SW480 (cell line): Measurements from ENCODE around the gene DVL1.
"Not testable (repeated sequence)": the region's sequence is repeated elsewhere in the genome, so short reads cannot be mapped to it uniquely, and the experiment has no call there.

Experiments used
- DNase-seq: peaks from one replicate; pipeline ENCODE4 v3.0.0-alpha.2; 2016; ENCODE audit warnings: low spot score

Gene DVL1

GRCh38 chr1:1373051-1373814, 24.0 kb upstream of the DVL1 start:
- DNase-seq: no peak

- peak; percentile 57 for DNase-seq
These were observed 22.8 kb upstream of the DVL1 start for GRCh38 chr1:1371746-1372711.

DNA sequence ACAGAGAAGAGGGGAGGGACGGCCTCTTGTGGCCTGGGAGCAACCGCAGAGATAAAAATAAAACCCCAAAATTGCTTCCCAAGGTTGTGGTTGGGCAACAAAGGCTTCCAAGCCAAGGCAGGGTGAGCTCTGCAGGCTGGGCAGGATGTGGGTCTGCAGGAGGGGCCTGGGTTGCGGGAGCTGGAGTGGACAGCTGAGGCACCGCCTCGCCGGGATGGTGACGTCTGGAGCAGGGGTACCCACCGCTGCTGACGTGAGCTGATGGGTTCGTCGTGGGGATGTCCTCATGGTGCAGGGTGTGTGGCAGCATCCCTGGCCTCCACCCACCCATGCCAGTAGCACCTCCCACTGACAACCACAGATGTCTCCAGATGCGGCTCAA, 22.1 kb upstream of the DVL1 start:
- no peak for DNase-seq

DNA sequence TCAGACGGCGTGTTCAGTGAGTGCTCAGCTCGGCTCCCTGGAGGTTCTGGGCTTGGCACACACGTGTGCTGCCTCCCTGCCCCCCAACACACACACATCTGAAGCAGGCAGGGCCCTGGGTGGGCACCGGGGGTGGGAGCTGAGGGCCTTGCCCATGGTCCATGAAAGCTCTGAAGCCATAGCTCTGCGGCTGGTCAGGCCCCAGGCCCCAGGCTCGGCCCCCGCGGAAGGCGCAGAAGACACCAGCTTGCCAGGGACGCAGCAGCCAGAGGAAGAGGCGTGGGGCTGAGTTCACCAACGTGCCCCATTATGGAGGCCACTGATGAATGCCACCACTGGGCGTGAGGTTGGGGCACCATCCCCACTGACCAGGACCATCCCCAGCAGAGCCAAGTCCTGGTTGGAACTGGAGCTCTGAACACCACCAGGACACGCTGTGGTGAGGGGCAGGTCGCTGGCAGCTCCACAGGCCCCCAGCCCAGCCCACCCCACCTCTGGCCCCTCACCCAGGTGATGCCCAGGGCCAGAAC, 21.6 kb upstream of the DVL1 start:
- DNase-seq: no peak

DNA sequence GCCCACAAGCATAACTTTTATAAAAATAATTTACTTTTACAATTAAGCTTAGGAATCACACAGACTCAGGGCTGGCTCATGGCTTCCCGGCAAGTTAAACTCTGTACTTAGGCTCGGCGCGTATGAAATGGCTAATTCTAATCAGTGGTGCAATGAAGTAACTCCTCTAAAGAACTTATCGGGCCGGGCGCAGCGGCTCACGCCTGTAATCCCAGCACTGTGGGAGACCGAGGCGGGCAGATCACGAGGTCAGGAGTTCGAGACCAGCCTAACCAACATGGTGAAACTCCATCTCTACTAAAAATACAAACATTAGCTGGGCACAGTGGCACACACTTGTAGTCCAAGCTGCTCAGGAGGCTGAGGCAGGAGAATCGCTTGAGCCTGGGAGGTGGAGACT, 20.9 kb upstream of the DVL1 start:
- DNase-seq: not testable (repeated sequence)

GRCh38 chr1:1367315-1367714, 18.1 kb upstream of the DVL1 start:
- DNase-seq: no peak

DNA sequence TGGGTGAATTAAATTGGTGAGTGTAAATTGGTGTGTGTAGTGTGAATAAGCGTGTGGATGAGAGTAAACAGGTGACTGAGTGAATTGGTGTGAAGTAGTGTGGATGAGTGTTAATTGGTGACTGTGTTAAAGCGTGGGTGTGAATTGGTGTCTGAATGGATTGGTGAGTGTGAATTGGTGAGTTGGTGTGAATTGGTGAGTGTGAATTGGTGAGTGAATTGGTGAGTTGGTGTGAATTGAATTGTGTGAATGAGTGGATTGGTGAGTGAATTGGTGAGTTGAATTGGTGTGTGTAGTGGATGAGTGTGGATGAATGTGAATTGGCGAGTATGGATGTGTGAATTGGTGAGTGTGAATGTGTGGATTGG, 17.5 kb upstream of the DVL1 start:
- DNase-seq: no peak

DNA sequence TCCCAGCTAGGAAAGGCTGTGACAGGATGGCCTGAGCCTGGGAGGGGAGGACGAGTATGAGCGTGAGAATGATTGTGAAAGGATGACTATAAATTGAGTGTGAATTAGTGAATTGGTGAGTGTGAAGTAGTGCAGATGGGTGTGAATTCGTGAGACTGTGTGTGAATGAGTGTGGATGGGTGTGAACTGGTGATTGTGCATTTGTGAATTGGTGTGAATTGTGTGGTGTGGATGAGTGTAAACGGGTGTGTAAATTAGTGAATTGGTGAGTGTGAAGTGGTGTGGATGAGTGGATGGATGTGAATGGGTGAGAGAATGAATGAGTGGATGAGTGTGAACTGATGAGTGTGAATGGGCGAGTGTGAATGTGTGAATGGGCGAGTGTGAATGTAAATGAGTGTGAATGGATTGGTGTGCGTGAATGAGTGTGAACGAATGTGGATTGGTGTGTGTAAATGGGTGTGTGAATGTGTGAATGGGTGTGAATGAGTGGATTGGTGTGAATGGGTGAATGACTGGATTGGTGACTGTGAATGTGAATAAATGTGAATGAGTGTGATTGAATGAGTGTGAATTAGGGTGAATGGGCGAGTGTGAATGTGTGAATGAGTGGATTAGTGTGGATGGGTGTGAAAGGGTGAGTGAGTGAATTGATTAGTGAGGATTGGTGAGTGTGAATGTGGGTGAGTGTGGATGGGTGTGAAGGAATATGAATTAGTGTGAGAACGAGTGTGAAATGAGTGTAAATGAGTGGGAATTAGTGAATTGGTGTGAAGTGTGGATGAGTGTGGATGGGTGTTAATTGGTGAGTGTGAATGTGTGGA, 16.9 kb upstream of the DVL1 start:
- no peak for DNase-seq

DNA sequence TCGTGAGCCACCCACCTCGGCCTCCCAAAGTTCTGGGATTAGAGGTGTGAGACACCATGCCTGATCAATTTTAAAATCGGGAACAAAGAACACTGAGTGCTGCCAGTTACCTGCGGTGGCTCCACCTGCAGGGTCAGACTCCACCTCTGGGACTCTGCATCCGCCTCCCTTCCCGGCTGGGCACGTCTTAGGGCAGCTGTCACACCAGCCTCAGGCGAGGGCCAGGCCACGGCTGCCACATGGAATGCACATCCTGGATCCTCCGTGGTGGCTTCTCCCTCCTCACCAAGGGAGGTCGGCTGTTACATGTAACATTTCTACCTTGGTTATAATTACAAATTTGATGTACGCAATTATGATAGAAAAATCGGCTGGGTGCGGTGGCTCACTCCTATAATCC, 15.0 kb upstream of the DVL1 start:
- DNase-seq: no peak

DNA sequence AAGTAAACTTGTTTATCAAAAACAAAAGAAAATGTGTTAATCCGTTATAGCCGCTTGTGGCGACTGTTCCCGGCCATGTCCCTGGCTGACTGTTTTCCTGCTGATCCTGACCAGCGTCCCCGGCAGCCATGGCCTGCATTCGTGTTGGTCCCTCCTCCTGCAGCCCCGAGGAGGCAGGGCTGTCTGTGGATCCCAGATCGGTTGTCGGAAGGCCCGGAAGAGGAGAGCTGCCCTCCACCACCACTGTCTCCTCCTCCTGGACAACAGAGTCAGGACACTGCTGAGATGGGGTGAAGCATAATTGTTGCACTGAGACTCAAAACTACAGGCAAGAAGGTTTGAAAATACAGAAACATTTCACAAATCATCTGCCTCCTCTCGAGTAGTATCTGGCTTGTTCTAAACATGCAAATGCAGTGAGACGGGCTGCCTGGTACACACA, 12.8 kb upstream of the DVL1 start:
- no peak for DNase-seq

DNA sequence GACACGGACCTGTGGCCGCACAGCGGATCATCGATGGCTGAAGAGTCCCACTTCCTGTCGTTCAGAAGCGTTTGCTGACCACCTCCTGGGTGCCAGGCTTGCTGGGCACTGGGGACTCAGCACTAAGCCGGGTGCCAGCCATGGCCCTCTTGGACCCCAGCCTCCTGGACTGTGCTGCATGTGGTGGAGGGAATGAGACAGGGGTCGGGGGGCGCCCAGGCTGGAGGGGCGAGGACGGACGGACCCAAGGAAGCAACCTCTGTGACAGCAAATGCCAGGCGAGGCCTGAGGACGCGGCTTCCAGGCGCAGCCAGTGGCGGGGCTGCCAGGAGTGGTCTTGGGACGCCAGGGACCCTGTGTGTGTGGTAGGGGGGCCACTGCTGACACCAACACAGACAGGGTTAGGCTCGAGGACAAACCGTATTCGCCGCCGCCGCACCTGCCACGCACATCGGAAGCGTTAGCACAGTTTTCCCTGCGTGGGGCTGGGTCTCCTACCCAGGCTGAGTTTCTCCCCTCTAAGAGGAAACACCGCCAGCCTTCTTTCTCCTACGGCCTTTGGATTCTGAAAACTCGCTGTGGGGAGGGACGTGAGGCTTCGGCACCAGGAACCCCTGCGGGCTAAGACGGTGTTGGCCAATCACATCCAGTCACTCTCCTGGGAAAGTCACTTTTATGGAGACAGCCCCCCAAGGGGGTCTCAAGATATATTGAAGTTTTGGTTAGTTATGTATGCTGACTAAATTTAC, 12.2 kb upstream of the DVL1 start:
- DNase-seq: no peak

GRCh38 chr1:1360506-1361169, 11.4 kb upstream of the DVL1 start:
- peak; percentile 85 for DNase-seq

DNA sequence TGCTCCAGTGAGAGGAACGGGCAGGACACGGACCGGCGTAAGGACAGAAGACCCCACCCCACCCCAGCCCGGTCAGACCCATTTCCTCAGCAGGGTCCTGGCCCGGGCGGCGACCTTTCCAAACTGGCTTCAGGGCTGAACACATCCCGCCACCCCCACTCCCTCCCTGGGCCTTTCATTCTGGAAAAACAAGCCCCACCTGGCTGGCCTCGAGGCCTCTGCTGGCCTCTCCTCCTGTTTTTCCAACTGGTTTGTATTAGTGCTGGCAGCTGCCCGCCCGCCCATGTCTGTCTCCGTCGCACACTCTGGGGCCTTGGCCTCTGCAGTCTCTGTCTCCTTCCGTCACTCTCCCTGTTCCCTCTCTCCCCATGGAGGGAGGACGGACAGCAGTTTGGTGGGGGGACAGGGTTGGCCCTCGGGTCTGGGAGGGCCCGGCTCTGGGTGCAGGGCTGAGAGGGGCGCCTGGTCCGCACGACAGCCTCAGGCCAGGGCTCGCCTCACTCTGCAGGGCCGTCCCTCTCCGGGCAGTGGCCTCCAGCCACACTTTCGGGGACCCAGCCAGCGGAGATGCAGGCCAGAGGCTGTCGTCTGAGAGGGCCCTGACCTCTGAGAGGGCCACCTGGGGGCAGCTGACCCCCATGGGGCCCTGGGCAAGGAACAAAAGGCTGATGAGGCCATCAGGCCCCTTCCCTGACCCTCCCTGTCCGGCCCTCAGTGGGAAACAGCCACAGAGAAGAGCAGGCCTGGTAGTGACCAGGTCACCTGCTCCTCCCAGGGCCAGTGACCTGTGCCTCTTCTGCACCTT, 10.6 kb upstream of the DVL1 start:
- DNase-seq: no peak

DNA sequence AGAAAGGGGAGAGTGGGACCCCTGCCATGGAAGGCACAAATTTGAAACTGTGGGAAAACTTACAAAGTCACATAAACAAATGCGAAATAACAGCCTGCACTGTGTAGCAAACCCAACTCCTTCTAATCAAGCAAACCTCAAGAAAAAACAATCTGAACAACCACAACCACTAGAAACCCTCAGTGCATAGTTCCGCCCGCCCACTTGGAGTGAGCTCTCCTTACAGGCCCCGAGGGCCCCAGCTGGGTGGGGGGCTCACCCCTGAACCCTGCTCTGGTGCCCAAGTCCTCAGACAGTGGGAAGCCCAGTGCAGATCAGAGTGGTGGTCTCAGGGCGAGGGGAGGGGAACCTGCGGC, 10.1 kb upstream of the DVL1 start:
- no peak for DNase-seq

DNA sequence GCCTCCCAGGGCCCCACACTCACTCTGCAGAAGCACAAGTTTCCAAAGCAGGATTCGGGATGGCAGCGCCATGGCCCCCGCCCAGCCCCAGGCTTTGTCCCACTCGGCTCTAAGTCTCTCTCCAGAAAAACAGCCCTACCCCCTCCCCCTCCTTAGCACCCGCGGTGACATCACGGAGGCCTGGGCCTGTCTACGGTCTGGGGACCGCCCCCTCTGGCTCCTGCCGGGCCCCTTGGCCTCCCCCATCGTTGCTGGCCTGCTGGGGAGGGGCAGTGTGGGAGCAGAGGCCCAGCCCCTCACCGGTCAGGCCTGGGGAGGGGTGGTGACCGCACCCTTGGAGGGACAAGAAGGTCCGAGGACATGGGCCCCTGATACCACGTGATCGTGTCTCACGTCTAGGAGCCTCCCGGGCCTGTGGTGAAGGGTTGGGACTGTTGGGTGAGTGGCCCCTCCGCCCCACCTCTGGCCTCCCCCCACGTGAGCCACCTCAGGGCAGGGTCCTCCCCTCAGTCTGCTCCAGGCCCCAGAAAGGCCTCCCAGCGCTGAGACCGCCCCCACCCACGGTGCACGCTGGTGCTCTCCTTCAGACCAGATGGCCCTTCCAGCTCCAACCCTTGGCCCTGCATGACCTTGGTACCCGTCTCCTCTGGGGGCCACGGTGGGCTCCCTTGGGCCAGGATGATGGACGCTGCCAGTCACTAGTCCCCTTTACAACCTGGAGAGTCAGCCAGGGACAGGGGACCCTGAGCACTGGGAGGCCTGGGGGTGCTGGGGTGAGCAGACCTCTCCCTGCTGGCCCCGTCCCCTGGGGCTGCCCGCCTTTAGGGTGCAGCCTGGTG, 9.4 kb upstream of the DVL1 start, which contains the start of gene MXRA8:
Gene MXRA8 (minus strand): TSS at position 123 of the 839 bp plus-strand sequence. CDS start 51 bp downstream, at position 72.
- no peak for DNase-seq

DNA sequence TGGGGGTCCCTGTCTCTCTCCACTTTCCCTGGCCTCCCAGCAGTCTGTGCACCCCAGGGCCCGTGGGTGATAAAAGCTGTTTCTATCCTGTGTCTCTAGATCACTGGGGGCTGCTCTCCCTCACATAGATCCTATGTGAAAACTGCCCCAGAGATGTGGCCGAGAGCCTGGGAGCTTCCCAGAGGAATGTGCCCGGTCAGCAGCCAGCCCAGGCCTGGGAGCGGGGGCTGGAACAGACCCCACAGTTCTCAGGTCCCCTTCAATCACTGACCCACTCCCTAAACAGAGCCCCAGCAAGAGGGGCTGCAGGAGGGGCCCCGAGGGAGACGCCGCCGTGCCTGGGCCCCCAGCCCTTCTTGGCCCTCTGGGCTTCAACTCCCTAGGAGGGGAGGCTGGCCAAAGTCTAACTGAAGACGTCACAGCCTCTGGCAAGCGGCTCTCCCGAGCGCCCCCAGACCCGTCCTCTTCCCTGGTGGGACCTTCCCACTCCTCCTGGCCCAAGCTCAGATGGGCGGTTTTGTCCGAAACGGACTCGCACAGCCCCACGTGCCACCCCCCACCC, 8.7 kb upstream of the DVL1 start:
- no peak for DNase-seq

DNA sequence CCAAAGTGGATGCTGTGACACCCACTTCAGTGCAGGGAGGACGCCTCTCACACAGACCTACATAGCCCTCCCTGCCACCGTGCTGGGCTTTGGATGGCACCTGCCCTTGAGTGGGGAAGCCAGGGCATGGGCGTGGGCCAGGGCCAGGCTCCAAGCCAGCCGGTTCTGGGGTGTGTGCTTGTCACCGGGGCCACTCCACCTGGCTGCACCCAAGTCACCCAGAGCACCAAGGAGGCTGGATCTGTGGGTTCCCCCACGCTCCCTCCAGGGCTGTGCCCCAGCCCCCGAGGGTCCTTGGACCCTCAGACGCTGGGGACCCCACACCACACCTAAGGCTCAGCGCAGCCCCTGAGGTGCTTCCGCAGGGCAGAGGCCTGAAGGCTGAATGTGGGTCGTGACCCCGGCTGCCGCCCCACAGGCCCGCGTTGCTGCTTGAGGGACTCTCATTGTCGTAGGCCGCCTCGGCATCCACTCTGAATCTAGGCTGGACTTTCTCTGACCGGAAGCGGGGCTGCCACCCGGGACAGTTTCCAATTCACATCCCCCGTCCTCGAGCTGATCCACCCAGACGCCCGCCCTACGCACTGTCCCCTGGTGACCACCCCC, 7.7 kb upstream of the DVL1 start:
- DNase-seq: no peak

- no peak for DNase-seq
These were observed 7.1 kb upstream of the DVL1 start for GRCh38 chr1:1356166-1356795.
